CD14-positive monocyte (primary cell): ENCODE data around the gene EPAS1. TPM values are rescaled to one million over a fixed set of nuclear protein-coding genes. Genes with fewer than 3 reads are reported as not detected.

Source experiments
- DNase-seq, 3 donors: peaks; one replicate each; pipeline ENCODE4 v3.0.0-alpha.2; 2011 to 2022
- H2AFZ ChIP-seq: 2 replicates; pipeline ENCODE4 v1.6.0; 2012; ENCODE audit warnings: mild to moderate bottlenecking, low read depth, low read length, inconsistent platforms; ENCODE audit not compliant: insufficient read depth, poor library complexity, severe bottlenecking
- H3K27ac ChIP-seq, 2 donors: 1 replicate in 1 of 2; 2 replicates in 1 of 2; pipeline ENCODE4 v1.5.1; 2012 to 2013; ENCODE audit warnings: low read length in 2 of 2, control low read depth in 1 of 2, inconsistent platforms in 1 of 2, low read depth in 1 of 2, mild to moderate bottlenecking in 1 of 2
- H3K27me3 ChIP-seq, 2 donors: one replicate each; pipeline versions ENCODE4 v1.6.0 to v1.6.1; 2011 to 2013; ENCODE audit warnings: low read length in 2 of 2; ENCODE audit not compliant: control insufficient read depth in 2 of 2, insufficient read depth in 2 of 2
- H3K36me3 ChIP-seq, 2 donors: replicated peaks in 1 of 2; 1 replicate in 1 of 2; 2 replicates in 1 of 2; pipeline versions ENCODE4 v1.5.1 to v1.6.1; 2012 to 2013; ENCODE audit warnings: low read length in 2 of 2, control low read depth in 1 of 2, inconsistent platforms in 1 of 2, mild to moderate bottlenecking in 1 of 2; ENCODE audit not compliant: insufficient read depth in 2 of 2, control insufficient read depth in 1 of 2
- H3K4me1 ChIP-seq, 2 donors: 1 replicate in 1 of 2; 2 replicates in 1 of 2; pipeline versions ENCODE4 v1.5.1 to v1.6.1; 2012 to 2013; ENCODE audit warnings: low read length in 2 of 2, control low read depth in 1 of 2, inconsistent platforms in 1 of 2, mild to moderate bottlenecking in 1 of 2, moderate library complexity in 1 of 2; ENCODE audit not compliant: insufficient read depth in 2 of 2, control insufficient read depth in 1 of 2
- H3K4me2 ChIP-seq: replicated peaks from 2 replicates; pipeline ENCODE3; 2012; ENCODE audit warnings: low read length, moderate library complexity, mild to moderate bottlenecking; ENCODE audit not compliant: poor library complexity, severe bottlenecking; ENCODE audit errors: extremely low read depth
- H3K4me3 ChIP-seq, 3 experiments: fragments of 200-600 bp in 1 of 3; sonication (generic) in 1 of 3; replicated peaks in 1 of 3; 1 replicate in 2 of 3; 2 replicates in 1 of 3; pipeline ENCODE4 v1.5.1; 2011 to 2013; ENCODE audit warnings: low read length in 3 of 3, mild to moderate bottlenecking in 3 of 3, control low read depth in 2 of 3, low read depth in 2 of 3, inconsistent platforms in 1 of 3, moderate library complexity in 1 of 3
- H3K79me2 ChIP-seq: 2 replicates; pipeline ENCODE4 v1.6.0; 2012; ENCODE audit warnings: mild to moderate bottlenecking, control low read depth, inconsistent platforms, low read length, moderate library complexity; ENCODE audit not compliant: insufficient read depth
- H3K9ac ChIP-seq: 2 replicates; pipeline ENCODE4 v1.6.0; 2017; ENCODE audit warnings: low read length, mild to moderate bottlenecking; ENCODE audit not compliant: insufficient read depth, poor library complexity, severe bottlenecking
- H3K9me3 ChIP-seq, 2 donors: replicated peaks in 1 of 2; 1 replicate in 1 of 2; 2 replicates in 1 of 2; pipeline versions ENCODE4 v1.5.1 to v1.6.1; 2012 to 2013; ENCODE audit warnings: low read length in 2 of 2, control low read depth in 1 of 2; ENCODE audit not compliant: control insufficient read depth in 1 of 2, insufficient read depth in 1 of 2
- H4K20me1 ChIP-seq: 2 replicates; pipeline ENCODE4 v1.6.0; 2012; ENCODE audit warnings: mild to moderate bottlenecking, low read length, control low read depth, moderate library complexity; ENCODE audit not compliant: insufficient read depth
- H3K27ac Mint-ChIP-seq, 7 donors: one replicate each; pipeline ENCODE4 v1.8.0; 2020; ENCODE audit warnings: mild to moderate bottlenecking in 7 of 7, mixed read lengths in 7 of 7, moderate library complexity in 6 of 7, inconsistent platforms in 2 of 7
- H3K27me3 Mint-ChIP-seq, 3 donors: one replicate each; pipeline ENCODE4 v1.8.0; 2021 to 2022; ENCODE audit warnings: low read depth in 3 of 3, mild to moderate bottlenecking in 3 of 3, mixed read lengths in 3 of 3, moderate library complexity in 3 of 3, inconsistent platforms in 1 of 3
- H3K36me3 Mint-ChIP-seq, 2 donors: one replicate each; pipeline ENCODE4 v1.8.0; 2020; ENCODE audit warnings: mixed read lengths in 2 of 2, inconsistent platforms in 1 of 2, mild to moderate bottlenecking in 1 of 2
- H3K4me1 Mint-ChIP-seq: one replicate; pipeline ENCODE4 v1.8.0; 2020; ENCODE audit warnings: mild to moderate bottlenecking, mixed read lengths
- H3K4me3 Mint-ChIP-seq, 2 donors: one replicate each; pipeline ENCODE4 v1.8.0; 2020; ENCODE audit warnings: mild to moderate bottlenecking in 2 of 2, mixed read lengths in 2 of 2, moderate library complexity in 1 of 2
- H3K9me3 Mint-ChIP-seq, 7 donors: one replicate each; pipeline ENCODE4 v1.8.0; 2020 to 2022; ENCODE audit warnings: mixed read lengths in 7 of 7, mild to moderate bottlenecking in 6 of 7, moderate library complexity in 6 of 7, inconsistent platforms in 2 of 7
- WGBS: methylation state at CpG from one replicate; pipeline ENCODE4 v1.1.5; 2013; ENCODE audit warnings: missing lambda C conversion rate; ENCODE audit not compliant: insufficient coverage; 5-methylcytosine and 5-hydroxymethylcytosine counted together
- intact Hi-C, 2 donors: fragments of 100-400 bp; cut with micrococcal nuclease; formaldehyde crosslinking; loops; one replicate each; pipeline versions ENCODE4 v1.15.0 to v1.15.1; 2023
- polyA plus RNA-seq, 3 donors: library from polyadenylated mRNA; depleted of rRNA in 1 of 3; unstranded in 2 of 3; stranded (reverse) in 1 of 3; fragments of 300-500 nt in 2 of 3; fragments of >200 nt in 1 of 3; fragmentation: Illumina TruSeq in 2 of 3; gene quantifications; 1 replicate in 2 of 3; 2 replicates in 1 of 3; pipeline ENCODE4 v1.2.3, GENCODE V29; 2012 to 2021
- TF ChIP-seq, protein P1 (sequence below): fragments of 200-600 bp; IDR thresholded peaks from one replicate; pipeline ENCODE4 v1.8.0; 2022; ENCODE audit warnings: antibody characterized with exemption, mild to moderate bottlenecking

EPAS1 gene
- polyA plus RNA-seq, 3 donors, result 0.11 to 1.0 (median 0.88) TPM

DNA sequence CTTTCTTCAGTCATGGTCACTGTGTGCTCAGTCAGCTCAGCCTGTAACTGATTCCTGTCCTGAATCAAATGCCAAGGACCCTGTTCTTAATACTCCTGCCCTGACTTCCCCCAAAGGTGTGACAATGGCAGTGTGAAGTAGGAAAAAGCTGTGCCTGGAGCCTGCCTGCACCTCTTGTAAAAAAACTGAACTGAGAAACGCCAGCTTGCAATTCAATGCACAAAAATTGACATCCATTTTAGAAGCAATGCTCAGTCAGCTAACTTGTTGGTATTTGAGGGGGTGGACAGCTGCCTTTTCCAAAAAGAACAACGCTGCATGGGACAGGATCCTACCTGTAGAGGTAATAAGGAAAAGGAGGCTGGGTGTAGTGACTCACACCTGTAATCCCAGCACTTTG is 115.9 kb downstream of the EPAS1 start:
- no peak overlapping the region for H2AFZ ChIP-seq
- intact Hi-C loops, result no loop called here

DNA sequence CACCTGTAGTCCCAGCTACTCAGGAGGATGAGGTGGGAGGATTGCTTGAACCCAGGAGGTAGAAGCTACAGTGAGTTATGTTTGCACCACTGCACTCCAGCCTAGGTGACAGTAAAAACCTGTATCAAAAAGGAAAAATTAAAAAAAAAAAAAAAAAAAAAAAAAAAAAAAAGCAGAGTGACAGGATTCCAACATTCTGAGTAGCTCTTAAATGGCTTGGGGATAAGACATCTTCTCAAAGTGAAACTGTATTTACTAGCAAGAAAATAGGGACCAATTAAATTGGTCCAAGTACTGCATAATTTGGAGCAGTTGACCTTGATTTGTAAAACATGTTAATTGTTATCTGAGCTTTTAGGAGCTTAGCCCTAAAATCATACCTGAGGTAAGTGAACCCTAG is 116.4 kb downstream of the EPAS1 start:
- Mint-ChIP-seq H3K4me1 (peaks cover 4% of the 10 kb centered on the region), H3K9me3 (peaks cover 8 to 28% (median 22%) of the 10 kb centered on the region in 7 donors), H3K27ac (peak overlapping the region in 1 of 7 donors; percentile 18), H3K27me3 (peaks cover 0 to 5% (median 3%) of the 10 kb centered on the region in 3 donors), H3K4me3 (no peak overlapping the region), H3K36me3 (peaks cover 0 to 3% of the 10 kb centered on the region in 2 donors)
- Histone ChIP-seq H3K4me3 (no peak overlapping the region), H3K27me3 (no peaks in the 10 kb centered on the region), H3K9ac (no peak overlapping the region), H2AFZ (no peak overlapping the region), H3K79me2 (no peaks in the 10 kb centered on the region), H3K4me2 (no peak overlapping the region), H4K20me1 (no peaks in the 10 kb centered on the region), H3K9me3 (peaks cover 9 to 18% of the 10 kb centered on the region in 2 donors), H3K36me3 (no peaks in the 10 kb centered on the region), H3K4me1 (peaks cover 0 to 3% of the 10 kb centered on the region in 2 donors), H3K27ac (no peak overlapping the region)
- TF ChIP-seq, protein P1, sequence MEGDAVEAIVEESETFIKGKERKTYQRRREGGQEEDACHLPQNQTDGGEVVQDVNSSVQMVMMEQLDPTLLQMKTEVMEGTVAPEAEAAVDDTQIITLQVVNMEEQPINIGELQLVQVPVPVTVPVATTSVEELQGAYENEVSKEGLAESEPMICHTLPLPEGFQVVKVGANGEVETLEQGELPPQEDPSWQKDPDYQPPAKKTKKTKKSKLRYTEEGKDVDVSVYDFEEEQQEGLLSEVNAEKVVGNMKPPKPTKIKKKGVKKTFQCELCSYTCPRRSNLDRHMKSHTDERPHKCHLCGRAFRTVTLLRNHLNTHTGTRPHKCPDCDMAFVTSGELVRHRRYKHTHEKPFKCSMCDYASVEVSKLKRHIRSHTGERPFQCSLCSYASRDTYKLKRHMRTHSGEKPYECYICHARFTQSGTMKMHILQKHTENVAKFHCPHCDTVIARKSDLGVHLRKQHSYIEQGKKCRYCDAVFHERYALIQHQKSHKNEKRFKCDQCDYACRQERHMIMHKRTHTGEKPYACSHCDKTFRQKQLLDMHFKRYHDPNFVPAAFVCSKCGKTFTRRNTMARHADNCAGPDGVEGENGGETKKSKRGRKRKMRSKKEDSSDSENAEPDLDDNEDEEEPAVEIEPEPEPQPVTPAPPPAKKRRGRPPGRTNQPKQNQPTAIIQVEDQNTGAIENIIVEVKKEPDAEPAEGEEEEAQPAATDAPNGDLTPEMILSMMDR, result no peak
- DNase-seq, result no peak
- intact Hi-C loops, result no loop called here

More for the DNA sequence above, 115.9 kb downstream of the EPAS1 start:
- peaks cover 3 to 22% (median 17%) of the 10 kb centered on the region in 7 donors for H3K9me3 Mint-ChIP-seq
- Histone ChIP-seq H3K36me3 (no peaks in the 10 kb centered on the region), H3K4me3 (no peak overlapping the region), H3K27me3 (no peaks in the 10 kb centered on the region), H3K9ac (no peak overlapping the region), H3K4me2 (no peak overlapping the region), H3K9me3 (peaks cover 5 to 16% of the 10 kb centered on the region in 2 donors), H3K27ac (no peak overlapping the region), H4K20me1 (no peaks in the 10 kb centered on the region), H3K79me2 (no peaks in the 10 kb centered on the region), H3K4me1 (peaks cover 0 to 3% of the 10 kb centered on the region in 2 donors)
- no peak for DNase-seq
- H3K36me3 Mint-ChIP-seq, result no peaks in the 10 kb centered on the region
- H3K27ac Mint-ChIP-seq, result no peak overlapping the region
- no peak overlapping the region for H3K4me3 Mint-ChIP-seq
- H3K4me1 Mint-ChIP-seq, result peaks cover 6% of the 10 kb centered on the region
- TF ChIP-seq, protein P1, result no peak
- H3K27me3 Mint-ChIP-seq, result peaks cover 0 to 5% (median 3%) of the 10 kb centered on the region in 3 donors
- WGBS, result no CpG with 5 or more reads among the region's 2 CpGs
